ENCODE measurements around the gene RNF167.

The RNF167 gene

GRCh38 chr17:4931963-4932362, 8.1 kb upstream of the RNF167 start, which contains the start of gene GP1BA:
Gene GP1BA, plus strand, starts transcription at chr17:4932277. Its CDS starts 328 bp downstream, at chr17:4932605.
- H3K27ac ChIP-seq (ENCODE audit: low read depth, low read length): no peak within 1 kb of the TSS
- H3K4me1 ChIP-seq (ENCODE audit: control insufficient read depth, insufficient read depth, low read length): peaks cover 4% of the 10 kb centered on the region; the same call in 1 of the 2 replicates
- H3K27me3 ChIP-seq (ENCODE audit: control insufficient read depth, insufficient read depth, low read length): no peaks in the 10 kb centered on the region
- no peak within 1 kb of the TSS for H3K4me3 ChIP-seq (ENCODE audit: low read depth, low read length)
- peaks cover 35% of the 10 kb centered on the region for H3K36me3 ChIP-seq (ENCODE audit: control insufficient read depth, insufficient read depth, low read length)
- no peaks in the 10 kb centered on the region for H3K9me3 ChIP-seq (ENCODE audit: control insufficient read depth, insufficient read depth, low read depth, low read length)
- no peak within 1 kb of the TSS for H3K9ac ChIP-seq (ENCODE audit: low read length)

- no peak overlapping the region for H3K9ac ChIP-seq (ENCODE audit: low read length)
- H3K27ac ChIP-seq (ENCODE audit: low read depth, low read length): no peak overlapping the region
- H3K4me1 ChIP-seq (ENCODE audit: control insufficient read depth, insufficient read depth, low read length): peaks cover 4% of the 10 kb centered on the region; the same call in 1 of the 2 replicates
- no peaks in the 10 kb centered on the region for H3K27me3 ChIP-seq (ENCODE audit: control insufficient read depth, insufficient read depth, low read length)
- peaks cover 42% of the 10 kb centered on the region for H3K36me3 ChIP-seq (ENCODE audit: control insufficient read depth, insufficient read depth, low read length)
- H3K4me3 ChIP-seq (ENCODE audit: low read depth, low read length): no peak overlapping the region
- no peaks in the 10 kb centered on the region for H3K9me3 ChIP-seq (ENCODE audit: control insufficient read depth, insufficient read depth, low read depth, low read length)
Measured at GRCh38 chr17:4932756-4933155, 7.3 kb upstream of the RNF167 start.

GRCh38 chr17:4933646-4934045, 6.4 kb upstream of the RNF167 start:
- peaks cover 6% of the 10 kb centered on the region for H3K4me1 ChIP-seq (ENCODE audit: control insufficient read depth, insufficient read depth, low read length)
- no peaks in the 10 kb centered on the region for H3K27me3 ChIP-seq (ENCODE audit: control insufficient read depth, insufficient read depth, low read length)
- H3K9ac ChIP-seq (ENCODE audit: low read length): no peak overlapping the region
- H3K4me3 ChIP-seq (ENCODE audit: low read depth, low read length): no peak overlapping the region
- peaks cover 49% of the 10 kb centered on the region for H3K36me3 ChIP-seq (ENCODE audit: control insufficient read depth, insufficient read depth, low read length)
- H3K9me3 ChIP-seq (ENCODE audit: control insufficient read depth, insufficient read depth, low read depth, low read length): no peaks in the 10 kb centered on the region
- no peak overlapping the region for H3K27ac ChIP-seq (ENCODE audit: low read depth, low read length)

GRCh38 chr17:4934173-4934979, 5.7 kb upstream of the RNF167 start:
- Histone ChIP-seq H3K4me3 (ENCODE audit: low read depth, low read length) (no peak overlapping the region), H3K9me3 (ENCODE audit: control insufficient read depth, insufficient read depth, low read depth, low read length) (no peaks in the 10 kb centered on the region), H3K9ac (ENCODE audit: low read length) (no peak overlapping the region), H3K27ac (ENCODE audit: low read depth, low read length) (no peak overlapping the region), H3K36me3 (ENCODE audit: control insufficient read depth, insufficient read depth, low read length) (peaks cover 42% of the 10 kb centered on the region), H3K4me1 (ENCODE audit: control insufficient read depth, insufficient read depth, low read length) (peaks cover 10% of the 10 kb centered on the region), H3K27me3 (ENCODE audit: control insufficient read depth, insufficient read depth, low read length) (no peaks in the 10 kb centered on the region)

- Histone ChIP-seq H3K4me3 (ENCODE audit: low read depth, low read length) (no peak overlapping the region), H3K9ac (ENCODE audit: low read length) (no peak overlapping the region), H3K27ac (ENCODE audit: low read depth, low read length) (no peak overlapping the region), H3K4me1 (ENCODE audit: control insufficient read depth, insufficient read depth, low read length) (peaks cover 10% of the 10 kb centered on the region), H3K36me3 (ENCODE audit: control insufficient read depth, insufficient read depth, low read length) (peaks cover 41% of the 10 kb centered on the region), H3K27me3 (ENCODE audit: control insufficient read depth, insufficient read depth, low read length) (no peaks in the 10 kb centered on the region), H3K9me3 (ENCODE audit: control insufficient read depth, insufficient read depth, low read depth, low read length) (no peaks in the 10 kb centered on the region)
Measured at GRCh38 chr17:4935650-4936049, 4.4 kb upstream of the RNF167 start.

- H3K36me3 ChIP-seq (ENCODE audit: control insufficient read depth, insufficient read depth, low read length): peaks cover 35% of the 10 kb centered on the region
- no peak overlapping the region for H3K27ac ChIP-seq (ENCODE audit: low read depth, low read length)
- H3K9ac ChIP-seq (ENCODE audit: low read length): no peak overlapping the region
- no peaks in the 10 kb centered on the region for H3K9me3 ChIP-seq (ENCODE audit: control insufficient read depth, insufficient read depth, low read depth, low read length)
- H3K27me3 ChIP-seq (ENCODE audit: control insufficient read depth, insufficient read depth, low read length): no peaks in the 10 kb centered on the region
- peaks cover 13% of the 10 kb centered on the region for H3K4me1 ChIP-seq (ENCODE audit: control insufficient read depth, insufficient read depth, low read length)
- no peak overlapping the region for H3K4me3 ChIP-seq (ENCODE audit: low read depth, low read length)
Measured at GRCh38 chr17:4936436-4936835, 3.6 kb upstream of the RNF167 start.

GRCh38 chr17:4937553-4937952, 2.5 kb upstream of the RNF167 start:
- no peak overlapping the region for H3K4me3 ChIP-seq (ENCODE audit: low read depth, low read length)
- H3K9me3 ChIP-seq (ENCODE audit: control insufficient read depth, insufficient read depth, low read depth, low read length): no peaks in the 10 kb centered on the region
- peaks cover 37% of the 10 kb centered on the region for H3K36me3 ChIP-seq (ENCODE audit: control insufficient read depth, insufficient read depth, low read length)
- no peak overlapping the region for H3K27ac ChIP-seq (ENCODE audit: low read depth, low read length)
- no peak overlapping the region for H3K9ac ChIP-seq (ENCODE audit: low read length)
- peaks cover 13% of the 10 kb centered on the region for H3K4me1 ChIP-seq (ENCODE audit: control insufficient read depth, insufficient read depth, low read length)
- no peaks in the 10 kb centered on the region for H3K27me3 ChIP-seq (ENCODE audit: control insufficient read depth, insufficient read depth, low read length)

GRCh38 chr17:4938069-4938491, 2.0 kb upstream of the RNF167 start:
- H3K9ac ChIP-seq (ENCODE audit: low read length): peak overlapping the region; percentile 97
- no peak overlapping the region for H3K4me3 ChIP-seq (ENCODE audit: low read depth, low read length)
- peaks cover 38% of the 10 kb centered on the region for H3K36me3 ChIP-seq (ENCODE audit: control insufficient read depth, insufficient read depth, low read length)
- no peaks in the 10 kb centered on the region for H3K9me3 ChIP-seq (ENCODE audit: control insufficient read depth, insufficient read depth, low read depth, low read length)
- no peak overlapping the region for H3K27ac ChIP-seq (ENCODE audit: low read depth, low read length)
- no peaks in the 10 kb centered on the region for H3K27me3 ChIP-seq (ENCODE audit: control insufficient read depth, insufficient read depth, low read length)
- peaks cover 13% of the 10 kb centered on the region for H3K4me1 ChIP-seq (ENCODE audit: control insufficient read depth, insufficient read depth, low read length)

GRCh38 chr17:4938688-4939545, 1.2 kb upstream of the RNF167 start:
- H3K36me3 ChIP-seq (ENCODE audit: control insufficient read depth, insufficient read depth, low read length): peaks cover 46% of the 10 kb centered on the region
- peaks cover 12% of the 10 kb centered on the region for H3K4me1 ChIP-seq (ENCODE audit: control insufficient read depth, insufficient read depth, low read length)
- no peaks in the 10 kb centered on the region for H3K27me3 ChIP-seq (ENCODE audit: control insufficient read depth, insufficient read depth, low read length)
- no peaks in the 10 kb centered on the region for H3K9me3 ChIP-seq (ENCODE audit: control insufficient read depth, insufficient read depth, low read depth, low read length)
- H3K9ac ChIP-seq (ENCODE audit: low read length): peak overlapping the region; percentile 97
- H3K27ac ChIP-seq (ENCODE audit: low read depth, low read length): peak overlapping the region; percentile 96
- H3K4me3 ChIP-seq (ENCODE audit: low read depth, low read length): peak overlapping the region; percentile 94

GRCh38 chr17:4939546-4939795, 597 bp upstream of the RNF167 start:
- no peaks in the 10 kb centered on the region for H3K27me3 ChIP-seq (ENCODE audit: control insufficient read depth, insufficient read depth, low read length)
- peak overlapping the region; percentile 94 for H3K4me3 ChIP-seq (ENCODE audit: low read depth, low read length)
- peak overlapping the region; percentile 97 for H3K9ac ChIP-seq (ENCODE audit: low read length)
- H3K4me1 ChIP-seq (ENCODE audit: control insufficient read depth, insufficient read depth, low read length): peaks cover 11% of the 10 kb centered on the region
- H3K27ac ChIP-seq (ENCODE audit: low read depth, low read length): peak overlapping the region; percentile 96
- H3K9me3 ChIP-seq (ENCODE audit: control insufficient read depth, insufficient read depth, low read depth, low read length): no peaks in the 10 kb centered on the region
- peaks cover 52% of the 10 kb centered on the region for H3K36me3 ChIP-seq (ENCODE audit: control insufficient read depth, insufficient read depth, low read length)
